Fibroblast of skin of right quadriceps (primary cell): ENCODE data around the gene ATCAY.
A peak's percentile ranks its signal among the peaks of the same experiment; 100 is the strongest.
"Not testable (repeated sequence)": the region's sequence is repeated elsewhere in the genome, so short reads cannot be mapped to it uniquely, and the experiment has no call there.

ENCODE experiments used
- DNase-seq: peaks from one replicate; pipeline ENCODE4 v3.0.0-alpha.2; 2013

Gene ATCAY

GRCh38 chr19:3950871-3951861, 70.7 kb downstream of the ATCAY start:
- no peak for DNase-seq

GRCh38 chr19:3952755-3953276, 72.3 kb downstream of the ATCAY start:
- DNase-seq = not testable (repeated sequence)

GRCh38 chr19:3954107-3954506, 73.6 kb downstream of the ATCAY start:
- no peak for DNase-seq

DNA sequence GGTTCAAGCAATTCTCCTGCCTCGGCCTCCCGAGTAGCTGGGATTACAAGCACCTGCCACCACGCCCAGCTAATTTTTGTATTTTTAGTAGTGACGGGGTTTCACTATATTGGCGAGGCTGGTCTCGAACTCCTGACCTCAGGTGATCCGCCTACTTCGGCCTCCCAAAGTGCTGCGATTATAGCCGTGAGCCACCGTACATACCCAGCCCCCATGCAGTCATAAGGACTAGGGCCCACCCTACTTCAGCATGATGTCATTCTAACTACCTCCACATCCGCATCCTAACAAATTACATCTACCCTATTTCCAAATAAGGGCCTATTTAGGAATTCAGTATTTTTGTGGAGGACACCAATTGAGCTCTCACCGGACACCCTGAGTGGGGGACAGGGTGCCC, 74.8 kb downstream of the ATCAY start:
- DNase-seq = not testable (repeated sequence)

- DNase-seq = no peak
Measured at GRCh38 chr19:3955688-3956087, 75.2 kb downstream of the ATCAY start.

DNA sequence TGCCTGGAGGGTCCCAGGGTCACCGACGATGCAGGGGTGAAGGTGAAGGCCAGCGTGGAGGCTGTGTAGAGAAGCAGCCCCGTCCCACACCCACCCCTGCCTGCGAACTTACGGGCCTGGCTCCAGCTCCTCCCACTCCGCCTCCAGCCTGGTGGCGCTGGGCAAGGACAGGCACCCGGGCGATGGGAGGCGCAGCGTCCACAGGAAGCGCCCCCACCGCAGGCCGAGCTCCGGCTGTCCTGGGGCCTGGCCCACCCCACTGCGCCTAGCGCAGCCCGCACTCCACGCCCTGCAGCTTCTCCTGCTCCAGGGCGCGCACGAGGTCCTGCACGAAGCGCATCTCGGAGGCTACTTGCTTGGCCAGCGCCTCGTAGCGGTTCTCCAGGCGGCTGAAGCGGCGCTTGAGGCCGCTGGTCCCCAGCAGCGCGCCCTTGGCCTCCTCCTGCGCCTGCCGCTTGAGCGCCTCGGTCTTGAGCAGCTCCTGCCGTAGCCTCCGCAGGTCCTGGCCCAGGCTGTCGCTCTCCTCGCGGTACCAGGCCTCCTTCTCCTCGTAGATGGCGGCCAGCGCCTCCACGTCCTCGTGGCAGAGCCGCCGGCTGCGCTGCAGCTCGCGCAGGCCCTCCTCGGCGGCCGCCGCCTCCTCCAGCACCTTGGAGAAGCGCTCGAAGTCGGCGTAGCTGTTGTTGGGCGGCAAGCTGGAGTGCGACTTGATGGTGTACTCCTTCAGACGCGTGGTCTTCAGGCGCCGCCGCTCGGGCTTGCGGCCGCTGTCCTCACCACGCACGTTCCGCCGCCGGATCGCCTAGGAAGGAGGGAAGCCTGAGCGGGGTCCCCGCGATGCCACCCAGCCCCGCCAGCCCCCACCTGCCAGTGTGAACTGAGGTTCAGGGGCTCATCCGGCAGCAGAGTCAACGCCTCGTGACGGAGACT, 78.6 kb downstream of the ATCAY start:
- DNase-seq = no peak

GRCh38 chr19:3959766-3960131, 79.3 kb downstream of the ATCAY start:
- DNase-seq = no peak

DNA sequence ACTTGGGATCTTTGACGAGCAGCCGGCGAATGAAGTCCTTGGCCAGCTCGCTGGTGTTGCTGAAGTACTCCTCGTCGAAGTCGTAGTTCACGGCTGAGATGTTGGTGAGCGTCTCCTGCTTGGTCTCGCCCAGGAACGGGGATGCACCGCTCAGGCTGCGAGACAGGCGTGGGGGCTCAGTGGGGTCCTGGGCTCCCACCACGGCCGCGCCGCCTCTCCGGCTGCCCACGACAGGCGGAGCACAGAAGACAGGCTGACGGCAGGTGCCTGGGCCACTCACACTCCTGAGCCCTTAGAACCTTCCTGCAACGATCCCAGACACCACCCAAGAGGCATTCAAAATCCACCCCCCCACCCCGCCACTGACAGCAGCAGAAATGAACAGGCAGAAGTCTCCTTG, 80.5 kb downstream of the ATCAY start:
- no peak for DNase-seq

GRCh38 chr19:3963458-3964255, 83.2 kb downstream of the ATCAY start:
- DNase-seq = no peak

- no peak for DNase-seq
Measured at GRCh38 chr19:3964256-3965194, 84.0 kb downstream of the ATCAY start.

- no peak for DNase-seq
Measured at GRCh38 chr19:3966051-3967017, 85.8 kb downstream of the ATCAY start.

DNA sequence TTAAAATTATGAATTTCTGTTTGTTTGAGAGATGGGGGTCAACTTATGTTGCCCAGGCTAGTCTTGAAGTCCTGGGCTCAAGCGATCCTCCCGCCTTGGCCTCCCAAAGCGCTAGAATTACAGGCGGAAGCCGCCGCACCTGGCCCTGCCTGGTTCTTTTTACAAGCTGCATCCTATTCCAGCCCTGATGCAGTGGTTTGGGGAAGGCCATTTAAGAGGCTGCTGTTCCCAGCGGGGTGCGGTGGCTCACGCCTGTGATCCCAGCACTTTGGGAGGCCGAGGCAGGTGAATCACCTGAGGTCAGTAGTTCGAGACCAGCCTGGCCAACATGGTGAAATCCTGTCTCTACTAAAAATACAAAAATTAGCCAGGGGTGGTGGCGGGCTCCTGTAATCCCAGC, 87.5 kb downstream of the ATCAY start:
- not testable (repeated sequence) for DNase-seq

DNA sequence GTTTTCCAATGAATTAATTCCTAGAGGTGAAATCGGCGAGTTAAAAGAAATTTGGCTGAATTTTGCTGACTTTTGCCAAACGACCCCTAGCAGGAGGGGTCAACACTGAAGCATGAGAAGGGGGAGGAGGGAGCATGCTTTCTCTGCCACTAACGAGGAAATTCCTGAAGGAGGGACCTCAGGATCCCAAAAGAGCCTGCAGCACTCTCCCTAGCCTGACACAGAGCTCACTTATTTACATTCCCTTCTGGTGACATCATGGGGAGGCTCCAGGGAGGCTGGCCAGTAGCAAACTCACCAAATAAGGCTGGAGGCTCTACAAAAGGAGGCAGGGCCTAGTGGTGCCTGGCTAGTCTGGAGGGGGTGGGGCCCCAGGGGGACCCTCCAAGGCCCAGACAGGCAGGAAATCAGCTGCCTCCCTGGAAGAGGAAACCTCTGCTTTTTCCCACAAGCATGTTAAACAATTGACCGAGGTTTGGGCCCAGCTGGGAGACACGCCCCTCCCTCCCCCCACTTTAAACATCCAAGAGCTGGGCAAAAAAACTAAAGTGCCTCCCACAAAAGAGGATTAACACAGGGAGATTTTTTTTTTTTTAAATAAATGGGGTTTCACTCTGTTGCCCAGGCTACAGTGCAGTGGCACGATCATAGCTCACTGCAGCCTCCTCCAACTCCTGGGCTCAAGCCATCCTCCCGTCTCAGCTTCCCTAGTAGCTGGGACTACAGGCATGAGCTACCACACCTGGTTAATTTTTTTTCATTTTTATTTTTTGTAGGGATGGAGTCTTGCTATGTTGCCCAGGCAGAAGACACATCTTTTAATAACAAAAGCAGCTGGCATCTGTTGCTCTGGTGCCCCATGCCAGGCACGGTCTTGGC, 88.3 kb downstream of the ATCAY start:
- peak; percentile 100 for DNase-seq

DNA sequence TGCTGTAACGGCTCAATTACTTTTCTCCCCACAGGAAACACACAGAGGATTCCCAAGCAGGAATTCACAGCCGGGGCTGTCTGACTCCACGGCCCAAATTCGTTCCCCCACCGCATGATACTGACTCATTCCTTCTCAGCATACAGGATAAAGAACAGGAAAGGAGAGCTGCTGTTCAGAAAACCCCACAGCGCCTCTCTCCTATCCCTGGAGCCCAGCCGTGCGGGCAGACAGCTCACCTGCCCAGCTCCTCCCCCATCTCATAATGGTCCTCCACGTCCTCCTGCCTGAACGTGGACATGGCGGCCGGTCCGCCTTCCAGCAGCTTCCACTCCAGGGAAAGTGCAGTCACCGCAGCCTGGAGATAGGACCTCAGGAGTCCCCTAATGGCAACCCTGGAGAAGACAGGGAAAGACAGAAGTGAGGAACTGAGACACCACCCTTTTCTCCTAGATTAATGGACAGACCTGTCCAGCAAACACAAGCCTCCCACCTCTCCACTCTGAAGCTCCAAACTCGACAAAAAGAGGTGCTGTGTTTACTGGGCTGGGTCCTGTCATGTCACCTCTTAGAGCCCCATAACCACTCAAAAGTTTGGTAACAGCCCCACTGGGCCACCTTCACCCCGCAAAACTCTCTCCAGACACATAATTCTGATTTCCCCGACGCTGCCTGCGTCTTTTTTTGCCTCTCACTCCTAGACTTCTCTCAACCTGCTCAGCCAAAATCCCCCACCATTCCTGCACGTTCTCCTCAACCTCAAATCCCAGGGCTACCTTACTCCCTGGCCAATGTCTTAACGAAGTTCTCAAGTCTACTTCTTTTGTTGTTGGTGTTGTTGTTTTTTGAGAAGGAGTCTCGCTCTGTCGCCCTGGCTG, 89.2 kb downstream of the ATCAY start:
- peak; percentile 89 for DNase-seq

- DNase-seq = no peak
Measured at GRCh38 chr19:3970313-3970807, 89.9 kb downstream of the ATCAY start.

- peak; percentile 98 for DNase-seq
Measured at GRCh38 chr19:3970808-3971598, 90.5 kb downstream of the ATCAY start, which contains the start of gene DAPK3. Gene DAPK3 (minus strand): TSS chr19:3971099. CDS start chr19:3969735, 1,364 bp downstream.

DNA sequence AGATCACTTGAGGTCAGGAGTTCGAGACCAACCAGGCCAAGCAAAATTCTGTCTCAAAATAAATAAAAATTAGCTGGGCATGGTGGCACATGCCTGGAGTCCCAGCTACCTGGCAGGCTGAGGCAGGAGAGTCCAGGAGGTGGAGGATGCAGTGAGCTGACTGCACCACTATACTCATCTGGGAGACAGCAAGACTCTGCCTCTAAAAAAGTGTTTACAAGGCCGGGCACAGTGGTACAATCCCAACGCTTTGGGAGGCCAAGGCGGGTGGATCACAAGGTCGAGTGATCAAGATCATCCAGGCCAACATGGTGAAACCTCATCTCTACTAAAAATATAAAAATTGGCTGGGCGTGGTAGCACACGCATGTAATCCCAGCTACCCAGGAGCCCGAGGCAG, 94.7 kb downstream of the ATCAY start:
- no peak for DNase-seq
